ENCODE data around the gene RFFL. TPM values are rescaled to one million over a fixed set of nuclear protein-coding genes. Genes with fewer than 3 reads are reported as not detected.
"Not testable (repeated sequence)": the region's sequence is repeated elsewhere in the genome, so short reads cannot be mapped to it uniquely, and the experiment has no call there.

RFFL gene
- total RNA-seq, 2 experiments from 2014 or later, result 11.3 to 12.0 TPM

- intact Hi-C loops (cut with micrococcal nuclease), result no loop called here
- TF ChIP-seq CTCF (IDR thresholded peaks at IDR 0.05), result no peak
- ChIA-PET CTCF (interaction anchor here (1.0 to 2.4 kb wide), 3 partner anchors 15 to 34 kb away, joined by 3 to 5 read pairs (median 4); partner anchors contain the start of gene RFFL), POLR2A (interaction anchor here (1.5 kb wide), 1 partner anchor 26 kb away, joined by 6 read pairs; no protein-coding TSS in a partner anchor)
- Mint-ChIP-seq H3K4me1 (ENCODE audit: low read depth) (peaks cover 73% of the 10 kb centered on the region), H3K4me3 (peak overlapping the region; percentile 1), H3K36me3 (ENCODE audit: low read depth) (peaks cover 5% of the 10 kb centered on the region), H3K27me3 (no peaks in the 10 kb centered on the region), H3K27ac (peak overlapping the region; percentile 80), H3K9me3 (no peaks in the 10 kb centered on the region)
- DNase-seq (no peak), ATAC-seq (no peak)
Measured at GRCh38 chr17:35048685-35049379, 14.7 kb downstream of the RFFL start.

GRCh38 chr17:35046740-35047283 is 16.7 kb downstream of the RFFL start:
- DNase-seq (peak; percentile 82), ATAC-seq (peak; percentile 93)
- Mint-ChIP-seq H3K9me3 (no peaks in the 10 kb centered on the region), H3K36me3 (ENCODE audit: low read depth) (peaks cover 5% of the 10 kb centered on the region), H3K27ac (peak overlapping the region; percentile 97), H3K4me1 (ENCODE audit: low read depth) (peaks cover 69% of the 10 kb centered on the region), H3K4me3 (peak overlapping the region; percentile 77), H3K27me3 (no peaks in the 10 kb centered on the region)
- intact Hi-C loops (cut with micrococcal nuclease), result loop anchor here (2.0 kb wide), 1 partner anchor 16 kb away; the partner anchor contains the start of gene RFFL
- ChIA-PET CTCF (interaction anchor here (0.8 to 2.4 kb wide), 13 partner anchors 11 to 73 kb away, joined by 3 to 9 read pairs (median 4); partner anchors contain the start of genes RAD51D and RFFL), POLR2A (interaction anchor here (0.7 to 2.4 kb wide), 15 partner anchors 10 to 85 kb away, joined by 3 to 8 read pairs (median 4); partner anchors contain the start of genes RAD51D and RFFL)
- TF ChIP-seq CTCF (IDR thresholded peaks at IDR 0.05), result no peak

- intact Hi-C loops (cut with micrococcal nuclease), result loop anchor here (2.0 kb wide), 1 partner anchor 17 kb away; the partner anchor contains the start of gene RFFL
- Mint-ChIP-seq H3K27me3 (no peaks in the 10 kb centered on the region), H3K4me3 (peak overlapping the region; percentile 77), H3K9me3 (no peaks in the 10 kb centered on the region), H3K36me3 (ENCODE audit: low read depth) (peaks cover 7% of the 10 kb centered on the region), H3K27ac (peak overlapping the region; percentile 97), H3K4me1 (ENCODE audit: low read depth) (peaks cover 67% of the 10 kb centered on the region)
- ChIA-PET CTCF (interaction anchor here (0.8 to 2.4 kb wide), 13 partner anchors 10 to 74 kb away, joined by 3 to 9 read pairs (median 4); partner anchors contain the start of genes RAD51D and RFFL), POLR2A (interaction anchor here (0.5 to 2.4 kb wide), 15 partner anchors 10 to 84 kb away, joined by 3 to 8 read pairs (median 4); partner anchors contain the start of genes RAD51D and RFFL)
- no peak for ATAC-seq
- no peak for TF ChIP-seq CTCF (IDR thresholded peaks at IDR 0.05)
- no peak for DNase-seq
Measured at GRCh38 chr17:35046245-35046644, 17.3 kb downstream of the RFFL start.

DNA sequence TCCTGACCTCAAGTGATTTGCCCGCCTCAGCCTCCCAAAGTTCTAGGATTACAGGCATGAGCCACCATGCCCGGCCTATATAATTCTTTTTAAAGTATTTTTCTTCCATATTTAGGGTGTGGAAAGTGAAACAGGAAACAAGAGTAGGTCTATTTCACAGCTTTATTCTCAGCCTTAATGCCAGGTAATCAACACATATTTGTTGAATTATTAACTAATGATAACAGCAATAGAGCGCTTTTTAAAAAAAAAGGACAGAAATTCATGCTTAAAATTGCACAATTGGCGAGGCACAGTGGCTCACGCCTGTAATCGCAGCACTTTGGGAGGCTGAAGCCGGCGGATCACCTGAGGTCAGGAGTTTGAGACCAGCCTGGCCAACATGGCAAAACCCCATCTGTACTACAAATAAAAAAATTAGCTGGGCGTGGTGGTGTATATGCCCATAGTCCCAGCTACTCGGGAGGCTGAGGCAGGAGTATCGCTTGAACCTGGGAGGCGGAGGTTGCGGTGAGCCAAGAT is 18.0 kb downstream of the RFFL start:
- peaks cover 66% of the 10 kb centered on the region for H3K4me1 Mint-ChIP-seq (ENCODE audit: low read depth)

GRCh38 chr17:35044181-35044580 is 19.3 kb downstream of the RFFL start:
- ATAC-seq (no peak), DNase-seq (no peak)
- no peaks in the 10 kb centered on the region for H3K27me3 Mint-ChIP-seq
- TF ChIP-seq CTCF (IDR thresholded peaks at IDR 0.05), result no peak
- H3K36me3 Mint-ChIP-seq (ENCODE audit: low read depth), result peaks cover 7% of the 10 kb centered on the region
- POLR2A ChIA-PET, result interaction anchor here (0.7 kb wide), 1 partner anchor 165 kb away, joined by 5 read pairs; no protein-coding TSS in a partner anchor
- intact Hi-C loops (cut with micrococcal nuclease), result no loop called here
- H3K9me3 Mint-ChIP-seq, result no peaks in the 10 kb centered on the region
- peak overlapping the region; percentile 97 for H3K27ac Mint-ChIP-seq
- no peak overlapping the region for H3K4me3 Mint-ChIP-seq
- CTCF ChIA-PET, result interaction anchor here (1.6 kb wide), 1 partner anchor 46 kb away, joined by 4 read pairs; no protein-coding TSS in a partner anchor
- H3K4me1 Mint-ChIP-seq (ENCODE audit: low read depth), result peaks cover 62% of the 10 kb centered on the region

More for the DNA sequence above, 18.0 kb downstream of the RFFL start:
- peak overlapping the region; percentile 97 for H3K27ac Mint-ChIP-seq
- POLR2A ChIA-PET, result interaction anchor here (1.3 to 2.4 kb wide), 2 partner anchors 9 to 41 kb away, joined by 3 to 7 read pairs; no protein-coding TSS in a partner anchor
- DNase-seq; H3K36me3 Mint-ChIP-seq (ENCODE audit: low read depth); intact Hi-C loops (cut with micrococcal nuclease); H3K27me3 Mint-ChIP-seq; H3K9me3 Mint-ChIP-seq; ATAC-seq: not testable (repeated sequence)
- H3K4me3 Mint-ChIP-seq, result peak overlapping the region; percentile 77
- CTCF ChIA-PET, result interaction anchor here (0.6 kb wide), 1 partner anchor 322 kb away, joined by 3 read pairs; no protein-coding TSS in a partner anchor

Data from activated CD8-positive, alpha-beta T cell treated with anti-CD3 and anti-CD28 coated beads for 36 hours (primary cell).